Activated naive CD4-positive, alpha-beta T cell treated with anti-CD3 and anti-CD28 coated beads, Interleukin-2, amount 50 U/mL, for 72 hours (primary cell): ENCODE data around the gene NCDN. TPM values are rescaled to one million over a fixed set of nuclear protein-coding genes. Genes with fewer than 3 reads are reported as not detected.

Experiments
- ATAC-seq, 2 donors: fragments of 150-1000 bp; cut with Tn5 transposase; 2 replicates each; pipeline ENCODE4 v1.10.0; 2021; ENCODE audit warnings: mild to moderate bottlenecking in 2 of 2, moderate library complexity in 2 of 2
- DNase-seq, 2 donors: peaks; one replicate each; pipeline ENCODE4 v3.0.0; 2021 to 2022; ENCODE audit warnings: low spot score in 2 of 2
- H3K27ac Mint-ChIP-seq, 2 donors: one replicate each; pipeline ENCODE4 v1.8.0; 2022; ENCODE audit warnings: mild to moderate bottlenecking in 2 of 2, mixed read lengths in 2 of 2
- H3K36me3 Mint-ChIP-seq, 2 donors: one replicate each; pipeline ENCODE4 v1.8.0; 2022; ENCODE audit warnings: mixed read lengths in 2 of 2
- H3K9me3 Mint-ChIP-seq, 2 donors: one replicate each; pipeline ENCODE4 v1.8.0; 2022; ENCODE audit warnings: mixed read lengths in 2 of 2
- total RNA-seq, 2 donors: library from RNA; stranded (reverse); gene quantifications; one replicate each; pipeline ENCODE4 v1.2.3, GENCODE V29; 2022

NCDN gene
- total RNA-seq, 2 donors from 2014 or later = 16.6 to 25.1 TPM

- peak; percentile 30 to 61 for ATAC-seq
- DNase-seq = no peak
- H3K9me3 Mint-ChIP-seq = no peaks in the 10 kb centered on the region
- H3K36me3 Mint-ChIP-seq = no peaks in the 10 kb centered on the region
- no peak overlapping the region for H3K27ac Mint-ChIP-seq
Measured at GRCh38 chr1:35592991-35593769, 35.6 kb downstream of the NCDN start.

DNA sequence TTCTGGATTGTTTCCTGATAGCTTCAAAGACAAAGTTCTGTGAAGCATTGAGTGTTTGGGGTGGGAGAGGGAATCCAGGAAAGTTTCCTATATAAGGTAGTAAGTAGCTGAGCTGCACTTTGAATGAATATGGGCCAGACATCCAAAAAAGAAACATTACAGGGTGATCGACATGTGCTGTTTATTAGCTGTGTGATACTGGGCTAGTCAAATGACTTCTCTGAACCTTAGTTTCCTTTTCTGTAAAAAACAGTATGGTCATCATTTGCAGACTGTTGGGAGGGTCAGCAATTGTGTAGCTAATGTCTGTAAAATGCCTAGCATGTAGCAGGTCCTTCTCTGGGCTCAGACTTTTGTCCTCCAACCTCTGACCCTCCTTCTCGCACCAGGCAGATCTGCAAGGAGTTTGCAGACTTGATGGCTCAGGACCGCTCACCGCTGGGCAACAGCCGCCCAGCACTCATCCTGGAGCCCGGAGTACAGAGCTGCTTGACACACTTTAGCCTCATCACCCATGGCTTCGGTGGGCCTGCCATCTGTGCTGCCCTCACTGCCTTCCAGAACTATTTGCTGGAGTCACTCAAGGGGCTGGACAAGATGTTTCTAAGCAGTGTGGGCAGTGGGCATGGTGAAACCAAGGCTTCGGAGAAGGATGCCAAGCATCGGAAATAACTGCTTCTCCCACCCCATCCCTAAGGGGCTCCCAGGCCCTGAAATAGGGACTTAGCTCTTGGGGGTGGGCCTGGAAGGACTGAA lies 36.6 kb downstream of the NCDN start:
- Mint-ChIP-seq H3K27ac (no peak overlapping the region), H3K36me3 (no peaks in the 10 kb centered on the region), H3K9me3 (no peaks in the 10 kb centered on the region)
- DNase-seq (no peak), ATAC-seq (no peak)

- ATAC-seq (no peak), DNase-seq (no peak)
- H3K36me3 Mint-ChIP-seq = no peaks in the 10 kb centered on the region
- H3K9me3 Mint-ChIP-seq = no peaks in the 10 kb centered on the region
- no peak overlapping the region for H3K27ac Mint-ChIP-seq
Measured at GRCh38 chr1:35595684-35596083, 38.1 kb downstream of the NCDN start.

- Mint-ChIP-seq H3K9me3 (no peaks in the 10 kb centered on the region), H3K27ac (no peak overlapping the region), H3K36me3 (no peaks in the 10 kb centered on the region)
- no peak for ATAC-seq
- no peak for DNase-seq
Measured at GRCh38 chr1:35597870-35598269, 40.3 kb downstream of the NCDN start.

DNA sequence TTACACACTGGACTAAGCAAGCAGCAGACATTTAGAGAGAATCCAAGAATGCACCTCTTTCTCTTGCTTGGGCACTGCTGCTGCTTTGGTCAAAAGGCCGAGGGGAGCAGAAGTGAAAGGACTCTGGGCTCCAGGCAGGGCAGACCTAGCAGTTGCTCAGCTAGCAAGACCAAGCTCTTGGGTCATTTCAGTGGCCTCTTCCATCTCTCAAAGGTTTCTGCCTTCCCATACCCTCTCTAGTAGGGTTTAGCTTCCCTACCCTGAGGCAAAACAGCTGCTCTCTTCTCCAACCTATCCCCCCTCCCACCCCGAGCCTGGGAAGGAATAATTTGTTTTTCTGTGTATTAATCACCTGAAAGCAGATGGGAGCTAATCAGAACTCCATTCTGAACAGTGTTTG lies 41.3 kb downstream of the NCDN start:
- no peaks in the 10 kb centered on the region for H3K9me3 Mint-ChIP-seq
- DNase-seq (no peak), ATAC-seq (no peak)
- no peaks in the 10 kb centered on the region for H3K36me3 Mint-ChIP-seq
- H3K27ac Mint-ChIP-seq = peak overlapping the region in 1 of 2 donors; percentile 24

GRCh38 chr1:35599411-35599810 lies 41.8 kb downstream of the NCDN start:
- DNase-seq = no peak
- H3K36me3 Mint-ChIP-seq = no peaks in the 10 kb centered on the region
- no peaks in the 10 kb centered on the region for H3K9me3 Mint-ChIP-seq
- no peak for ATAC-seq
- H3K27ac Mint-ChIP-seq = no peak overlapping the region

DNA sequence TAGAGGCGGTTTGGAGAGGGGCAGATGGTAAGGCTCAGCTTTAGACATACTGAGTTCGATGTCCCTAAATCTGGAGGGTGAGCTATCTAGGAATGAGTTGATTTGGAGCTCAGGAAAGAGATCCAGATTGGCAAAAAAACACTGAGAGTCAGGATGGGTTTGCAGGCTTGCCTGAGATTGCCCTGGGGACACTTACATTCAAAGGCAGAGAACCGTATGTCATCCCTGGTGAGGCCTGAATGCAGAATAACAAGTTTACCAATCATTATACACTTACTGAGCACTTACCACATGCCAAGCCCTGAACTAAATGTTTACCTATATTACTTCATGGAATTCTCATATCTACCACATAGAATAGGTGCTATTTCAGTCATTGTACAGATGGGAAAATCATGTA lies 43.0 kb downstream of the NCDN start:
- no peak overlapping the region for H3K27ac Mint-ChIP-seq
- H3K9me3 Mint-ChIP-seq = no peaks in the 10 kb centered on the region
- ATAC-seq = no peak
- no peak for DNase-seq
- peaks cover 0 to 2% of the 10 kb centered on the region in 2 donors for H3K36me3 Mint-ChIP-seq

DNA sequence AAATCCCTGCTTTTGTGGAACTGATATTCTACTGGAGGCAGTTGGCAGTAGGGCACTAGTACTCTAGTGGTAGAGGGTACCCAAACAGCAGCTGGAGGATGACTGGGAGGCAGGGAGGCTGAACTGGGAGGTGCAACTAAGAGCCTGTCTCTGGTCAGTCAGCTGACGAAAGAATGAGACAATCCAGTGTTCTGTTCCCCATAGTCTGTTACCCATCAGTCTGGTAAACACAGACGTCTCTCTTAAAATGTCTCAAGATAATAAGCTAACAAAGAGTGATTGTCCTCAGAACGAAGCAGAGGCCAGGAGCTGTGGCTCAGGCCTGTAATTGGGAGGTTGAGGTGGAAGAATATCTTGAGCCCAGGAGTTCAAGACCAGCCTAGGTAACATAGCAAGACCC lies 45.9 kb downstream of the NCDN start:
- H3K36me3 Mint-ChIP-seq = peaks cover 0 to 7% of the 10 kb centered on the region in 2 donors
- H3K9me3 Mint-ChIP-seq = no peaks in the 10 kb centered on the region

GRCh38 chr1:35603941-35604340 lies 46.3 kb downstream of the NCDN start:
- no peak for DNase-seq

More for the DNA sequence above, 45.9 kb downstream of the NCDN start:
- H3K27ac Mint-ChIP-seq = peak overlapping the region in 1 of 2 donors; percentile 79
- no peak for DNase-seq
- ATAC-seq = no peak

DNA sequence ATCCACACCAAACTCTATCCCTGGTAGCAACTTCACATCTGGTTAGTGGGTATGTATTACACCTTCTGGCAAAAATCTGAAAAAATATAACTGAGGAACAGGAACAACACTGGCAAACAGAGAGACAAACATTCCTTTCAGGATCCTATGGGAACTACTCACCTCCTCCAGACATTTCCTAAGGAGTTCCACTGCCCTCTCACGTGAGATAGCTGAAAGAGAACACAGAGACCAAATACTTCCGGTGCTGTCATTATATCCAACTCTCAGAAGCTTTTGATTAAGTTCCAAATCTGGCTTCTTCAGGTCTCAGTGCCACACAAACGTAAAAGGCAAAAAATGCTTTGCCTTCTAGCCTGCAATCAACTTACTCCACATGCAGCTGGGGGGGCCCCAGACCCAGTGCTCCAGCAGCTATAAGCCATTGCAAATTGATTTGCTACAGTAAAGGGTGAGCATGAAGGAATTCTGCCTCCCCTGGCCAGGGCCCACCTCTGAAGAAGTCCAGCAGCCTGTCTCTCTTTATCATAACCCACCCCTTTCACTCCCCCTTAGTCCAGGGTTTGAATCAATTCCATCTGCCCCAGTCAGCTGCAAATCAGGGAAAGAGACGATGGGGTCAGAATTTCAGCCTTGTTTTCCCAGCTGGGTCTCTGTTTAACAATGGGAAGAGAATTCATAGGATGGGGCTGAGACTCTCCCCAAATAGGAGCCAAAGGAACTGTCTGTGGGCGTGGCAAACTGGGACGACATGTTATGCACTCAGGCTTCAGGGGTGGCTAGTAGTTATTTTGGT lies 47.7 kb downstream of the NCDN start:
- H3K9me3 Mint-ChIP-seq = no peaks in the 10 kb centered on the region
- DNase-seq (no peak), ATAC-seq (no peak)
- peak overlapping the region in 1 of 2 donors; percentile 70 for H3K27ac Mint-ChIP-seq
- peaks cover 5 to 15% of the 10 kb centered on the region in 2 donors for H3K36me3 Mint-ChIP-seq

More at GRCh38 chr1:35603941-35604340, 46.3 kb downstream of the NCDN start:
- Mint-ChIP-seq H3K9me3 (no peaks in the 10 kb centered on the region), H3K27ac (peak overlapping the region; percentile 42 to 79), H3K36me3 (peaks cover 2 to 9% of the 10 kb centered on the region in 2 donors)
- ATAC-seq = no peak

DNA sequence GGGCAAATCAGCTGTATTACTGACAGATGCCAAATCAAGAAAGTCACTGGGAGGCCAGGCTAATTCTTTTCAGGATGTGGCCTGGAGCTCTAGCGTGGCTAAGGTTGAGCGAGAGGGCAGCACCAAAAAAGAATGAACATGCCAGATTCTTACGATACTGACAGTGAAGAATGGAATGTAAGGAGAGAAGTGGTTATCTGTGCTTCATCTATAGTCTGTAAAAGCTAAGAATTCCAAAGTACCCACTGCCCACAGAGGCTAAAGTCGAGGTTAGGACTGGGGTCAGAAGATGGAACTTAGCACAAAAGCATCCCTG lies 48.2 kb downstream of the NCDN start:
- Mint-ChIP-seq H3K9me3 (no peaks in the 10 kb centered on the region), H3K36me3 (peaks cover 5 to 15% of the 10 kb centered on the region in 2 donors), H3K27ac (peak overlapping the region in 1 of 2 donors; percentile 70)
- ATAC-seq (no peak), DNase-seq (no peak)

DNA sequence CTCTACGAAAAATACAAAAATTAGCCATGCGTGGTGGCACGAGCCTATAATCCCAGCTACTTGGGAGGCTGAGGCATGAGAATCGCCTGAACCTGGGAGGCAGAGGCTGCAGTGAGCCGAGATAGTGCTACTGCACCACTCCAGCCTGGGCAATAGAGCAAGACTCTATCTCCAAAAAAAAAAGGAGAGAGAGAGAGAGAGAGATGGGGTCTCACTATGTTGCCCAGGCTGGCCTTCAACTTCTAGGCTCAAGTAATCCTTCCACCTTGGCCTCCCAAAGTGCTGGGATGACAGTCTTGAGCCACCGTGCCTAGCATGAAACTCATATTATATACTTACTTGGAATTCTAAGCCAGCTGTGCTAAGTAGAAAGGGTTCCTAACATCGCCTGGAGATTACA lies 54.1 kb downstream of the NCDN start:
- no peak for DNase-seq
- ATAC-seq = no peak
- Mint-ChIP-seq H3K27ac (no peak overlapping the region), H3K36me3 (peaks cover 5 to 8% of the 10 kb centered on the region in 2 donors), H3K9me3 (no peaks in the 10 kb centered on the region)

- ATAC-seq (no peak), DNase-seq (no peak)
- H3K9me3 Mint-ChIP-seq = no peaks in the 10 kb centered on the region
- no peaks in the 10 kb centered on the region for H3K36me3 Mint-ChIP-seq
- H3K27ac Mint-ChIP-seq = no peak overlapping the region
Measured at GRCh38 chr1:35615440-35615839, 57.8 kb downstream of the NCDN start.

Other genes with a start within 250 kb of the NCDN start
- 10 to 100 TPM; 38.1 to 41.0 TPM for gene KIAA0319L, start 396 bp upstream of the NCDN start, total RNA-seq
- gene TFAP2E, start 15.5 kb downstream of the NCDN start, total RNA-seq = under 1 TPM; 0.47 to 0.93 TPM
- 10 to 100 TPM; 87.0 to 98.8 TPM for gene PSMB2, start 83.7 kb downstream of the NCDN start, total RNA-seq
- gene C1orf216, start 161.1 kb downstream of the NCDN start, total RNA-seq = 10 to 100 TPM; 14.2 to 17.4 TPM
- 10 to 100 TPM; 39.8 to 78.9 TPM for gene CLSPN, start 212.2 kb downstream of the NCDN start, total RNA-seq